NK-92 (cell line): ENCODE measurements around the gene COL6A3.
"Not testable (repeated sequence)": the region's sequence is repeated elsewhere in the genome, so short reads cannot be mapped to it uniquely, and the experiment has no call there.

Source experiments
- DNase-seq: peaks from one replicate; lab custom pipeline; 2025; ENCODE audit not compliant: unreplicated experiment; lab: John Stamatoyannopoulos, UW

The COL6A3 gene

GRCh38 chr2:237422309-237422708 is 8.3 kb upstream of the COL6A3 start:
- DNase-seq: no peak

GRCh38 chr2:237421542-237422116 is 7.7 kb upstream of the COL6A3 start:
- DNase-seq: no peak

- DNase-seq: no peak
Observed at GRCh38 chr2:237418300-237418699, 4.3 kb upstream of the COL6A3 start.

GRCh38 chr2:237412988-237413776 is 782 bp downstream of the COL6A3 start:
- no peak for DNase-seq

- DNase-seq: no peak
Observed at GRCh38 chr2:237412646-237412987, 1.3 kb downstream of the COL6A3 start.

GRCh38 chr2:237411683-237412423 is 2.1 kb downstream of the COL6A3 start:
- DNase-seq: no peak

GRCh38 chr2:237411092-237411601 is 2.8 kb downstream of the COL6A3 start:
- DNase-seq: no peak

- not testable (repeated sequence) for DNase-seq
Observed at GRCh38 chr2:237409263-237409662, 4.7 kb downstream of the COL6A3 start.

- no peak for DNase-seq
Observed at GRCh38 chr2:237408335-237409000, 5.5 kb downstream of the COL6A3 start.

- no peak for DNase-seq
Observed at GRCh38 chr2:237407700-237408099, 6.3 kb downstream of the COL6A3 start.

GRCh38 chr2:237406371-237406895 is 7.5 kb downstream of the COL6A3 start:
- DNase-seq: no peak

- no peak for DNase-seq
Observed at GRCh38 chr2:237405605-237406004, 8.4 kb downstream of the COL6A3 start.

- no peak for DNase-seq
Observed at GRCh38 chr2:237405006-237405559, 8.9 kb downstream of the COL6A3 start.

- no peak for DNase-seq
Observed at GRCh38 chr2:237404413-237404812, 9.6 kb downstream of the COL6A3 start.

GRCh38 chr2:237403024-237403882 is 10.7 kb downstream of the COL6A3 start:
- DNase-seq: no peak

- no peak for DNase-seq
Observed at GRCh38 chr2:237400199-237400598, 13.8 kb downstream of the COL6A3 start.

GRCh38 chr2:237397072-237397471 is 16.9 kb downstream of the COL6A3 start:
- DNase-seq: no peak

- DNase-seq: no peak
Observed at GRCh38 chr2:237393523-237393922, 20.4 kb downstream of the COL6A3 start.

- DNase-seq: no peak
Observed at GRCh38 chr2:237392186-237392585, 21.8 kb downstream of the COL6A3 start.

GRCh38 chr2:237391140-237391539 is 22.8 kb downstream of the COL6A3 start:
- DNase-seq: no peak
